HepG2 (cell line): Measurements from ENCODE around the gene TBCE. TPM values are rescaled to one million over a fixed set of nuclear protein-coding genes. Genes with fewer than 3 reads are reported as not detected.

ENCODE experiments used
- DRAP1 ChIP-seq: IDR thresholded peaks from 2 replicates; pipeline ENCODE4 v1.6.1; 2016; ENCODE audit warnings: missing genetic modification reagents, missing compliant biosample characterization
- FOXA1 ChIP-seq, 2 experiments: fragments of 450-650 bp in 1 of 2; sonication (generic) in 1 of 2; formaldehyde crosslinking in 1 of 2; IDR thresholded peaks; 2 replicates each; pipeline versions ENCODE4 v1.4.0 to v1.6.1; 2016 to 2020; ENCODE audit warnings: missing genetic modification reagents in 1 of 2
- GMEB1 ChIP-seq: sonication (generic); formaldehyde crosslinking; IDR thresholded peaks from 2 replicates; pipeline ENCODE4 v1.5.1; 2020; ENCODE audit warnings: missing genetic modification reagents, mild to moderate bottlenecking, borderline replicate concordance
- HNF1A ChIP-seq, 2 experiments: sonication (generic) in 1 of 2; formaldehyde crosslinking in 1 of 2; IDR thresholded peaks; 2 replicates each; pipeline versions ENCODE4 v1.4.0 to v1.6.1; 2016 to 2020; ENCODE audit warnings: borderline replicate concordance in 1 of 2, low read depth in 1 of 2, mild to moderate bottlenecking in 1 of 2, missing genetic modification reagents in 1 of 2
- JDP2 ChIP-seq: sonication (generic); formaldehyde crosslinking; IDR thresholded peaks from 2 replicates; pipeline ENCODE4 v1.8.1; 2022; ENCODE audit warnings: missing genetic modification reagents, borderline replicate concordance
- NCOA1 ChIP-seq: sonication (generic); formaldehyde crosslinking; IDR thresholded peaks from 2 replicates; pipeline ENCODE4 v1.9.0; 2021; ENCODE audit warnings: missing genetic modification reagents
- PRDM10 ChIP-seq: sonication (generic); formaldehyde crosslinking; IDR thresholded peaks from 2 replicates; pipeline ENCODE4 v1.4.0; 2020; ENCODE audit warnings: low read depth, missing genetic modification reagents
- SAP130 ChIP-seq: IDR thresholded peaks from 2 replicates; pipeline ENCODE4 v1.6.1; 2016; ENCODE audit warnings: low read depth
- SCMH1 ChIP-seq: sonication (generic); formaldehyde crosslinking; IDR thresholded peaks from 2 replicates; pipeline ENCODE4 v1.9.0; 2021; ENCODE audit warnings: missing genetic modification reagents, mild to moderate bottlenecking, borderline replicate concordance
- SRSF4 ChIP-seq: fragments of 200-400 bp; formaldehyde crosslinking; IDR thresholded peaks from one replicate; pipeline ENCODE4 v1.6.1; 2018; ENCODE audit warnings: mild to moderate bottlenecking, low read depth, low read length, moderate library complexity; ENCODE audit not compliant: poor library complexity, severe bottlenecking
- ZNF451 ChIP-seq: sonication (generic); formaldehyde crosslinking; IDR thresholded peaks from 2 replicates; pipeline ENCODE4 v1.5.0; 2020; ENCODE audit warnings: mild to moderate bottlenecking, missing genetic modification reagents
- polyA plus RNA-seq, 8 experiments: library from polyadenylated mRNA; depleted of rRNA in 3 of 8; stranded (reverse) in 7 of 8; unstranded in 1 of 8; fragments of >200 nt; fragmentation: Illumina TruSeq in 4 of 8; extraction: Trizol in 4 of 8; gene quantifications; 2 replicates each; pipeline versions ENCODE4 v1.2.1 to v1.2.3, GENCODE V29; 2011 to 2016; ENCODE audit warnings: low read depth in 4 of 8, missing spikeins in 1 of 8, mixed read lengths in 1 of 8; ENCODE audit not compliant: insufficient read depth in 1 of 8
- total RNA-seq, 5 experiments: library from RNA; depleted of rRNA; stranded (reverse); fragments of >200 nt; fragmentation: Illumina TruSeq; extraction: Trizol; gene quantifications; 2 replicates each; pipeline ENCODE4 v1.2.3, GENCODE V29; 2016; ENCODE audit warnings: low read depth in 1 of 5

Gene TBCE
- total and polyA plus RNA-seq, 2 of the 13 experiments (the other 11 are each of a cell fraction or from before 2014, with no cell fraction given), result 25.6 to 31.1 TPM

GRCh38 chr1:235367000-235367908, at the start of gene TBCE (continued):
- TF ChIP-seq GMEB1 (CRISPR knock-in tag) (no peak), PRDM10 (CRISPR knock-in tag) (peak; percentile 45; the same call in 1 of the 2 replicates), NCOA1 (CRISPR knock-in tag) (no peak), SCMH1 (CRISPR knock-in tag) (no peak), FOXA1 (IDR thresholded peaks at IDR 0.05) (no peak), FOXA1 (CRISPR knock-in tag; IDR thresholded peaks at IDR 0.05) (no peak), HNF1A (IDR thresholded peaks at IDR 0.05; ENCODE audit: low read depth) (no peak), HNF1A (CRISPR knock-in tag; IDR thresholded peaks at IDR 0.05; ENCODE audit: borderline replicate concordance) (peak; percentile 34; the same call in 1 of the 2 replicates), SAP130 (peak; percentile 90), DRAP1 (peak; percentile 63; the same call in 1 of the 2 replicates), JDP2 (CRISPR knock-in tag) (no peak), ZNF451 (CRISPR knock-in tag) (peak; percentile 66; the same call in 1 of the 2 replicates), SRSF4 (no peak)
